Gastroesophageal sphincter (tissue), 4 donors: ENCODE data around the gene KDM2B. TPM values are rescaled to one million over a fixed set of nuclear protein-coding genes. Genes with fewer than 3 reads are reported as not detected.

Experiments
- ATAC-seq: fragments of 150-250 bp; one replicate; pipeline ENCODE4 v1.9.1; 2016; ENCODE audit warnings: mild to moderate bottlenecking, moderate library complexity
- H3K27ac ChIP-seq, 4 donors: fragments of 200-600 bp; sonication (generic) in 3 of 4; 1 replicate in 3 of 4; 2 replicates in 1 of 4; pipeline ENCODE4 v1.5.1; 2016 to 2019
- H3K27me3 ChIP-seq: fragments of 200-600 bp; sonication (generic); one replicate; pipeline ENCODE4 v1.5.1; 2019
- H3K36me3 ChIP-seq, 2 donors: fragments of 200-600 bp; sonication (generic); one replicate each; pipeline ENCODE4 v1.5.1; 2019; ENCODE audit warnings: control low read depth in 1 of 2
- H3K4me1 ChIP-seq, 3 donors: fragments of 200-600 bp; sonication (generic); 1 replicate in 2 of 3; 2 replicates in 1 of 3; pipeline ENCODE4 v1.5.1; 2016 to 2019; ENCODE audit warnings: control low read depth in 2 of 3
- H3K4me3 ChIP-seq, 2 donors: fragments of 200-600 bp; sonication (generic); one replicate each; pipeline ENCODE4 v1.5.1; 2019; ENCODE audit warnings: mild to moderate bottlenecking in 1 of 2, moderate library complexity in 1 of 2
- H3K9me3 ChIP-seq, 3 donors: fragments of 200-600 bp; sonication (generic); one replicate each; pipeline ENCODE4 v1.5.1; 2017 to 2019; ENCODE audit warnings: control low read depth in 2 of 3
- CTCF ChIP-seq, 4 experiments: fragments of 200-600 bp in 2 of 4; fragments of 450-650 bp in 2 of 4; sonication (generic) in 1 of 4; IDR thresholded peaks; one replicate each; pipeline ENCODE4 v1.5.1; 2017 to 2019; ENCODE audit warnings: antibody characterized with exemption in 4 of 4, mild to moderate bottlenecking in 2 of 4, moderate library complexity in 2 of 4
- EP300 ChIP-seq: sonication (generic); formaldehyde crosslinking; IDR thresholded peaks from one replicate; pipeline ENCODE4 v1.6.1; 2017; ENCODE audit warnings: antibody characterized with exemption, mild to moderate bottlenecking
- POLR2A ChIP-seq, 2 donors: fragments of 450-650 bp; IDR thresholded peaks; one replicate each; pipeline ENCODE4 v1.6.1; 2017; ENCODE audit warnings: antibody characterized with exemption in 2 of 2, mild to moderate bottlenecking in 2 of 2, moderate library complexity in 1 of 2
- POLR2AphosphoS5 ChIP-seq: sonication (generic); formaldehyde crosslinking; IDR thresholded peaks from one replicate; pipeline ENCODE4 v1.6.1; 2017; ENCODE audit warnings: antibody characterized with exemption
- WGBS, 2 donors: methylation state at CpG; one replicate each; pipeline ENCODE4 v1.1.5; 2018; ENCODE audit warnings: low coverage in 1 of 2; 5-methylcytosine and 5-hydroxymethylcytosine counted together
- total RNA-seq, 4 donors: library from RNA; depleted of rRNA; stranded (reverse); fragments of >200 nt; gene quantifications; one replicate each; pipeline ENCODE4 v1.1.0, GENCODE V29; 2016

The KDM2B gene
- total RNA-seq, 4 donors from 2014 or later = 10.0 to 26.5 (median 15.0) TPM

- H3K27ac ChIP-seq = peak overlapping the region in 1 of 4 donors; percentile 46
- no peaks in the 10 kb centered on the region for H3K9me3 ChIP-seq
- 60 to 85% methylated on average over 5 of the region's 16 CpGs for WGBS, 2 donors
- peaks cover 0 to 13% (median 0%) of the 10 kb centered on the region in 3 donors for H3K4me1 ChIP-seq
- no peak for ATAC-seq
- TF ChIP-seq POLR2A (IDR thresholded peaks at IDR 0.05) (no peak), CTCF (IDR thresholded peaks at IDR 0.05) (no peak), POLR2AphosphoS5 (no peak), EP300 (no peak)
- H3K36me3 ChIP-seq = peaks cover 0 to 66% of the 10 kb centered on the region in 2 donors
- no peak overlapping the region for H3K4me3 ChIP-seq
- no peaks in the 10 kb centered on the region for H3K27me3 ChIP-seq
Observed at GRCh38 chr12:121524196-121524916, 56.5 kb downstream of the KDM2B start.

GRCh38 chr12:121523741-121524140 lies 57.1 kb downstream of the KDM2B start:
- peaks cover 0 to 13% (median 0%) of the 10 kb centered on the region in 3 donors for H3K4me1 ChIP-seq
- peak overlapping the region in 1 of 4 donors; percentile 46 for H3K27ac ChIP-seq
- no peak for ATAC-seq
- no peaks in the 10 kb centered on the region for H3K9me3 ChIP-seq
- no peaks in the 10 kb centered on the region for H3K27me3 ChIP-seq
- H3K36me3 ChIP-seq = peaks cover 0 to 69% of the 10 kb centered on the region in 2 donors
- H3K4me3 ChIP-seq = no peak overlapping the region
- TF ChIP-seq POLR2AphosphoS5 (no peak), EP300 (no peak), POLR2A (IDR thresholded peaks at IDR 0.05) (no peak), CTCF (IDR thresholded peaks at IDR 0.05) (no peak)
- WGBS, 2 donors = 84 to 89% methylated on average over 10 to 11 of the region's 16 CpGs

GRCh38 chr12:121522971-121523370 lies 57.9 kb downstream of the KDM2B start:
- Histone ChIP-seq H3K9me3 (no peaks in the 10 kb centered on the region), H3K36me3 (peaks cover 0 to 67% of the 10 kb centered on the region in 2 donors), H3K27me3 (no peaks in the 10 kb centered on the region), H3K4me1 (peaks cover 0 to 18% (median 0%) of the 10 kb centered on the region in 3 donors), H3K4me3 (no peak overlapping the region), H3K27ac (peak overlapping the region in 1 of 4 donors; percentile 46)
- no peak for TF ChIP-seq CTCF (IDR thresholded peaks at IDR 0.05)
- no peak for TF ChIP-seq POLR2A (IDR thresholded peaks at IDR 0.05)
- TF ChIP-seq POLR2AphosphoS5 = no peak
- TF ChIP-seq EP300 = no peak
- no peak for ATAC-seq
- WGBS, 2 donors = 55 to 73% methylated on average over 4 to 9 of the region's 11 CpGs

- Histone ChIP-seq H3K9me3 (no peaks in the 10 kb centered on the region), H3K4me3 (no peak overlapping the region), H3K36me3 (peaks cover 0 to 61% of the 10 kb centered on the region in 2 donors), H3K4me1 (peaks cover 0 to 20% (median 0%) of the 10 kb centered on the region in 3 donors), H3K27ac (no peak overlapping the region), H3K27me3 (no peaks in the 10 kb centered on the region)
- WGBS, 2 donors = 34 to 67% methylated on average over 3 to 14 of the region's 20 CpGs
- no peak for TF ChIP-seq POLR2A (IDR thresholded peaks at IDR 0.05)
- TF ChIP-seq EP300 = no peak
- TF ChIP-seq CTCF (IDR thresholded peaks at IDR 0.05) = no peak
- TF ChIP-seq POLR2AphosphoS5 = no peak
- no peak for ATAC-seq
Observed at GRCh38 chr12:121520586-121521086, 60.2 kb downstream of the KDM2B start.

GRCh38 chr12:121520119-121520518 lies 60.7 kb downstream of the KDM2B start:
- no peaks in the 10 kb centered on the region for H3K27me3 ChIP-seq
- ATAC-seq = no peak
- 73 to 93% methylated on average over 3 of the region's 13 CpGs for WGBS, 2 donors
- H3K9me3 ChIP-seq = no peaks in the 10 kb centered on the region
- H3K36me3 ChIP-seq = peaks cover 0 to 56% of the 10 kb centered on the region in 2 donors
- H3K27ac ChIP-seq = no peak overlapping the region
- H3K4me1 ChIP-seq = peaks cover 0 to 20% (median 0%) of the 10 kb centered on the region in 3 donors
- no peak overlapping the region for H3K4me3 ChIP-seq
- TF ChIP-seq POLR2AphosphoS5 (no peak), POLR2A (IDR thresholded peaks at IDR 0.05) (no peak), EP300 (no peak), CTCF (IDR thresholded peaks at IDR 0.05) (no peak)
